IMR-90 (cell line): ENCODE results near the gene CCDC33. TPM values are rescaled to one million over a fixed set of nuclear protein-coding genes. Genes with fewer than 3 reads are reported as not detected.

Experiments used
- ATAC-seq: fragments of 200-7000 bp; cut with Tn5 transposase; 2 replicates; pipeline ENCODE4 v1.9.1; 2020; ENCODE audit warnings: low read depth, mild to moderate bottlenecking, moderate library complexity
- BruUV-seq: library from RNA; stranded (reverse); fragments of 400-500 nt; replicated peaks from 2 replicates; lab custom pipeline; 2021; lab: Mats Ljungman, UMichigan
- CTCF ChIA-PET: fragments of 300-600 bp; formaldehyde crosslinking; extraction: SDS; loops from one replicate; lab custom pipeline; 2021; ENCODE audit warnings: antibody characterized with exemption; lab: Yijun Ruan, JAX
- POLR2A ChIA-PET: fragments of 300-600 bp; sonication (Branson Sonifier 250); formaldehyde crosslinking; loops from one replicate; lab custom pipeline; 2022; ENCODE audit warnings: antibody characterized with exemption; ENCODE audit not compliant: unreplicated experiment; lab: Charles Lee
- DNase-seq: peaks from one replicate; pipeline ENCODE4 v3.0.0; 2013
- H2AFZ ChIP-seq: replicated peaks from 2 replicates; pipeline ENCODE3; 2013; ENCODE audit warnings: low read length, mild to moderate bottlenecking; ENCODE audit not compliant: poor library complexity
- H2AK5ac ChIP-seq: 2 replicates; pipeline ENCODE4 v1.6.1; 2013; ENCODE audit warnings: low read depth, low read length, inconsistent platforms
- H2AK9ac ChIP-seq: replicated peaks from 2 replicates; pipeline ENCODE3; 2013; ENCODE audit warnings: mild to moderate bottlenecking, low read depth, low read length, moderate library complexity; ENCODE audit not compliant: poor library complexity
- H2BK120ac ChIP-seq: 2 replicates; pipeline ENCODE4 v1.6.1; 2013; ENCODE audit warnings: low read depth, low read length, inconsistent platforms
- H2BK15ac ChIP-seq: 3 replicates; pipeline ENCODE4 v1.6.1; 2013; ENCODE audit warnings: low read depth, low read length, inconsistent platforms
- H2BK20ac ChIP-seq: 2 replicates; pipeline ENCODE4 v1.6.1; 2013; ENCODE audit warnings: low read depth, mild to moderate bottlenecking, inconsistent platforms, low read length, moderate library complexity
- H2BK5ac ChIP-seq: 2 replicates; pipeline ENCODE4 v1.6.1; 2013; ENCODE audit warnings: mild to moderate bottlenecking, low read depth, low read length, inconsistent platforms; ENCODE audit not compliant: poor library complexity, severe bottlenecking
- H3K14ac ChIP-seq: replicated peaks from 2 replicates; pipeline ENCODE4 v1.6.1; 2013; ENCODE audit warnings: low read depth, low read length, inconsistent platforms
- H3K18ac ChIP-seq: 2 replicates; pipeline ENCODE4 v1.6.1; 2013; ENCODE audit warnings: low read depth, low read length, control low read depth
- H3K23ac ChIP-seq: 2 replicates; pipeline ENCODE4 v1.6.1; 2013; ENCODE audit warnings: low read depth, low read length, inconsistent platforms
- H3K27ac ChIP-seq: 2 replicates; pipeline ENCODE4 v1.5.1; 2013; ENCODE audit warnings: mild to moderate bottlenecking, control low read depth, low read length; ENCODE audit not compliant: insufficient read depth
- H3K27me3 ChIP-seq: 2 replicates; pipeline ENCODE4 v1.6.1; 2013; ENCODE audit warnings: low read length; ENCODE audit not compliant: control insufficient read depth, insufficient read depth
- H3K36me3 ChIP-seq: 2 replicates; pipeline ENCODE4 v1.6.1; 2013; ENCODE audit warnings: low read length, mixed read lengths; ENCODE audit not compliant: control insufficient read depth, insufficient read depth
- H3K4ac ChIP-seq: 2 replicates; pipeline ENCODE4 v1.6.1; 2013; ENCODE audit warnings: low read depth, low read length, inconsistent platforms
- H3K4me1 ChIP-seq: 2 replicates; pipeline ENCODE4 v1.6.1; 2013; ENCODE audit warnings: low read length, mixed read lengths; ENCODE audit not compliant: control insufficient read depth, insufficient read depth
- H3K4me2 ChIP-seq: 2 replicates; pipeline ENCODE4 v1.6.1; 2013; ENCODE audit warnings: low read depth, mild to moderate bottlenecking, control low read depth, low read length, moderate library complexity
- H3K4me3 ChIP-seq: 2 replicates; pipeline ENCODE4 v1.5.1; 2013; ENCODE audit warnings: low read depth, mild to moderate bottlenecking, control low read depth, low read length, moderate library complexity; ENCODE audit not compliant: insufficient read depth
- H3K56ac ChIP-seq: 2 replicates; pipeline ENCODE4 v1.6.1; 2013; ENCODE audit warnings: low read length, inconsistent platforms; ENCODE audit not compliant: insufficient read depth; ENCODE audit errors: extremely low read depth
- H3K79me1 ChIP-seq, 2 experiments: 2 replicates each; pipeline ENCODE4 v1.6.1; 2013; ENCODE audit warnings: low read length in 2 of 2, inconsistent platforms in 1 of 2, low read depth in 1 of 2
- H3K9ac ChIP-seq: 2 replicates; pipeline ENCODE4 v1.6.1; 2013; ENCODE audit warnings: low read depth, low read length, control low read depth
- H3K9me1 ChIP-seq: 2 replicates; pipeline ENCODE4 v1.6.1; 2013; ENCODE audit warnings: low read length, inconsistent platforms; ENCODE audit not compliant: insufficient read depth
- H3K9me3 ChIP-seq: 2 replicates; pipeline ENCODE4 v1.6.1; 2013; ENCODE audit warnings: low read length; ENCODE audit not compliant: control insufficient read depth, insufficient read depth
- H4K20me1 ChIP-seq: 2 replicates; pipeline ENCODE4 v1.6.1; 2013; ENCODE audit warnings: low read length, inconsistent platforms; ENCODE audit not compliant: insufficient read depth
- H4K5ac ChIP-seq: 2 replicates; pipeline ENCODE4 v1.6.1; 2013; ENCODE audit warnings: mild to moderate bottlenecking, low read depth, low read length, control low read depth
- H4K8ac ChIP-seq, 2 experiments: 2 replicates each; pipeline ENCODE4 v1.6.1; 2013; ENCODE audit warnings: low read depth in 2 of 2, low read length in 2 of 2, control low read depth in 1 of 2, inconsistent platforms in 1 of 2
- H4K91ac ChIP-seq: 2 replicates; pipeline ENCODE4 v1.6.1; 2013; ENCODE audit warnings: low read depth, low read length, inconsistent platforms; ENCODE audit not compliant: insufficient read depth
- CEBPB ChIP-seq: IDR thresholded peaks from 2 replicates; pipeline ENCODE4 v1.6.1; 2012; ENCODE audit warnings: low read depth, low read length, improper control_type of control experiment
- CHD1 ChIP-seq: IDR thresholded peaks from 2 replicates; pipeline ENCODE4 v1.6.1; 2012; ENCODE audit warnings: low read depth, low read length, improper control_type of control experiment
- CTCF ChIP-seq: conservative IDR thresholded peaks from 2 replicates; pipeline ENCODE4 v1.5.1; 2012; ENCODE audit warnings: mild to moderate bottlenecking, low read depth, low read length, improper control_type of control experiment
- ELK1 ChIP-seq: fragments of 150-350 bp; IDR thresholded peaks from 2 replicates; pipeline ENCODE4 v1.6.1; 2016; ENCODE audit warnings: low read depth, mild to moderate bottlenecking, low read length, moderate library complexity, borderline replicate concordance
- FOS ChIP-seq: fragments of 150-350 bp; IDR thresholded peaks from 2 replicates; pipeline ENCODE4 v1.6.1; 2016; ENCODE audit warnings: low read depth, low read length
- MAFK ChIP-seq: IDR thresholded peaks from 2 replicates; pipeline ENCODE4 v1.6.1; 2012; ENCODE audit warnings: low read depth, low read length, improper control_type of control experiment
- MAZ ChIP-seq: IDR thresholded peaks from 2 replicates; pipeline ENCODE4 v1.6.1; 2012; ENCODE audit warnings: low read depth, mild to moderate bottlenecking, low read length, improper control_type of control experiment, moderate library complexity, borderline replicate concordance
- MXI1 ChIP-seq: IDR thresholded peaks from 2 replicates; pipeline ENCODE4 v1.6.1; 2012; ENCODE audit warnings: low read depth, mild to moderate bottlenecking, low read length, moderate library complexity, borderline replicate concordance
- NFE2L2 ChIP-seq: fragments of 150-350 bp; IDR thresholded peaks from 2 replicates; pipeline ENCODE4 v1.6.1; 2016; ENCODE audit warnings: low read depth, mild to moderate bottlenecking, low read length
- POLR2A ChIP-seq: IDR thresholded peaks from 2 replicates; pipeline ENCODE4 v1.6.1; 2012; ENCODE audit warnings: mild to moderate bottlenecking, low read depth, low read length
- SMC3 ChIP-seq: fragments of 150-350 bp; IDR thresholded peaks from 2 replicates; pipeline ENCODE4 v1.6.1; 2016; ENCODE audit warnings: low read depth, mild to moderate bottlenecking, antibody characterized with exemption, low read length, moderate library complexity
- USF2 ChIP-seq: fragments of 150-350 bp; IDR thresholded peaks from 2 replicates; pipeline ENCODE4 v1.6.1; 2017; ENCODE audit warnings: mild to moderate bottlenecking, antibody characterized with exemption, low read length, low read depth
- WGBS, 2 experiments: methylation state at CpG; one replicate each; pipeline versions ENCODE4 v1.1.5 to v1.1.7; 2013; ENCODE audit warnings: missing lambda C conversion rate in 2 of 2; ENCODE audit not compliant: insufficient read length in 1 of 2; ENCODE audit errors: extremely low coverage in 2 of 2; 5-methylcytosine and 5-hydroxymethylcytosine counted together
- dilution Hi-C: fragments of 300-500 bp; cut with HindIII; formaldehyde crosslinking; loops from one replicate; pipeline ENCODE4 v1.14.3; 2018; ENCODE audit warnings: low sequenced_read_pairs; ENCODE audit not compliant: unreplicated experiment
- in situ Hi-C: fragments of 300-500 bp; cut with MboI; formaldehyde crosslinking; loops from 3 replicates; pipeline ENCODE4 v1.14.3; 2019; ENCODE audit warnings: low sequenced_read_pairs, inconsistent platforms, mixed read lengths
- intact Hi-C: fragments of 100-400 bp; cut with micrococcal nuclease; formaldehyde crosslinking; loops from 2 replicates; pipeline ENCODE4 v1.10.0; 2022
- polyA plus RNA-seq, 3 experiments: library from polyadenylated mRNA; depleted of rRNA; stranded (reverse); fragments of >200 nt; gene quantifications; 2 replicates each; pipeline ENCODE4 v1.2.3, GENCODE V29; 2012; ENCODE audit warnings: low replicate concordance in 1 of 3
- total RNA-seq: library from RNA; depleted of rRNA; stranded (reverse); fragments of >200 nt; gene quantifications from 2 replicates; pipeline ENCODE4 v1.2.3, GENCODE V29; 2012

The CCDC33 gene
- total and polyA plus RNA-seq, 2 of the 4 experiments (the other 2 are of a cell fraction): not detected

GRCh38 chr15:74293021-74293810, 57.1 kb downstream of the CCDC33 start (continued):
- TF ChIP-seq USF2: no peak
- TF ChIP-seq CEBPB: no peak
- TF ChIP-seq MXI1: no peak
- TF ChIP-seq MAZ: no peak

GRCh38 chr15:74294010-74294409, 57.9 kb downstream of the CCDC33 start:
- POLR2A ChIA-PET: no interaction called here
- no peak overlapping the region for H3K4me2 ChIP-seq
- no peak for TF ChIP-seq CTCF
- TF ChIP-seq FOS: no peak
- no peak for TF ChIP-seq SMC3
- TF ChIP-seq USF2: no peak
- TF ChIP-seq MAFK: no peak
- TF ChIP-seq ELK1: no peak
- TF ChIP-seq POLR2A: no peak
- no peak for TF ChIP-seq CHD1
- TF ChIP-seq NFE2L2: no peak

More at GRCh38 chr15:74294010-74294409, 57.9 kb downstream of the CCDC33 start:
- H3K56ac ChIP-seq: no peak overlapping the region
- H2BK20ac ChIP-seq: no peak overlapping the region
- no peaks in the 10 kb centered on the region for H3K4me1 ChIP-seq
- H3K36me3 ChIP-seq: no peaks in the 10 kb centered on the region
- dilution Hi-C loops (no loop called here), in situ Hi-C loops (no loop called here), intact Hi-C loops (no loop called here)
- 67% methylated on average over 1 of the region's 1 CpG; no CpG with 5 or more reads in 1 of the 2 experiments for WGBS, 2 experiments
- H2BK120ac ChIP-seq: no peak overlapping the region
- no peak overlapping the region for H2BK15ac ChIP-seq
- no peak overlapping the region for H2AFZ ChIP-seq
- no peak overlapping the region for H4K8ac ChIP-seq
- H3K4me3 ChIP-seq: no peak overlapping the region
- H3K27me3 ChIP-seq: peaks cover 29% of the 10 kb centered on the region
- no peak overlapping the region for H4K91ac ChIP-seq
- no peak overlapping the region for H3K4ac ChIP-seq
- no peak overlapping the region for H3K18ac ChIP-seq
- no peaks in the 10 kb centered on the region for H3K9me1 ChIP-seq
- no peaks in the 10 kb centered on the region; the same call in 1 of the 2 replicates for H4K20me1 ChIP-seq
- no TSS peak for BruUV-seq
- ATAC-seq: no peak
- no peak overlapping the region for H3K9ac ChIP-seq
- H2BK5ac ChIP-seq: no peak overlapping the region
- H3K79me1 ChIP-seq: no peaks in the 10 kb centered on the region
- CTCF ChIA-PET: no interaction called here
- DNase-seq: no peak
- no peak overlapping the region for H2AK9ac ChIP-seq
- no peak overlapping the region for H4K5ac ChIP-seq
- H3K23ac ChIP-seq: no peak overlapping the region
- no peak overlapping the region for H3K14ac ChIP-seq
- no peaks in the 10 kb centered on the region for H3K9me3 ChIP-seq
- H3K27ac ChIP-seq: no peak overlapping the region
- no peak overlapping the region for H2AK5ac ChIP-seq
